CD4-positive, alpha-beta T cell treated with Interleukin-6 for 4 hours (primary cell): Measurements from ENCODE around the gene SAMD4B.
A peak's percentile ranks its signal among the peaks of the same experiment; 100 is the strongest.
"Not testable (repeated sequence)": the region's sequence is repeated elsewhere in the genome, so short reads cannot be mapped to it uniquely, and the experiment has no call there.

ENCODE experiments used
- DNase-seq: peaks from one replicate; pipeline ENCODE4 v3.0.0-alpha.2; 2020; ENCODE audit warnings: mixed read lengths

The SAMD4B gene, protein sequence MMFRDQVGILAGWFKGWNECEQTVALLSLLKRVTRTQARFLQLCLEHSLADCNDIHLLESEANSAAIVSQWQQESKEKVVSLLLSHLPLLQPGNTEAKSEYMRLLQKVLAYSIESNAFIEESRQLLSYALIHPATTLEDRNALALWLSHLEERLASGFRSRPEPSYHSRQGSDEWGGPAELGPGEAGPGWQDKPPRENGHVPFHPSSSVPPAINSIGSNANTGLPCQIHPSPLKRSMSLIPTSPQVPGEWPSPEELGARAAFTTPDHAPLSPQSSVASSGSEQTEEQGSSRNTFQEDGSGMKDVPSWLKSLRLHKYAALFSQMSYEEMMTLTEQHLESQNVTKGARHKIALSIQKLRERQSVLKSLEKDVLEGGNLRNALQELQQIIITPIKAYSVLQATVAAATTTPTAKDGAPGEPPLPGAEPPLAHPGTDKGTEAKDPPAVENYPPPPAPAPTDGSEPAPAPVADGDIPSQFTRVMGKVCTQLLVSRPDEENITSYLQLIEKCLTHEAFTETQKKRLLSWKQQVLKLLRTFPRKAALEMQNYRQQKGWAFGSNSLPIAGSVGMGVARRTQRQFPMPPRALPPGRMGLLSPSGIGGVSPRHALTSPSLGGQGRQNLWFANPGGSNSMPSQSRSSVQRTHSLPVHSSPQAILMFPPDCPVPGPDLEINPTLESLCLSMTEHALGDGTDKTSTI

DNA sequence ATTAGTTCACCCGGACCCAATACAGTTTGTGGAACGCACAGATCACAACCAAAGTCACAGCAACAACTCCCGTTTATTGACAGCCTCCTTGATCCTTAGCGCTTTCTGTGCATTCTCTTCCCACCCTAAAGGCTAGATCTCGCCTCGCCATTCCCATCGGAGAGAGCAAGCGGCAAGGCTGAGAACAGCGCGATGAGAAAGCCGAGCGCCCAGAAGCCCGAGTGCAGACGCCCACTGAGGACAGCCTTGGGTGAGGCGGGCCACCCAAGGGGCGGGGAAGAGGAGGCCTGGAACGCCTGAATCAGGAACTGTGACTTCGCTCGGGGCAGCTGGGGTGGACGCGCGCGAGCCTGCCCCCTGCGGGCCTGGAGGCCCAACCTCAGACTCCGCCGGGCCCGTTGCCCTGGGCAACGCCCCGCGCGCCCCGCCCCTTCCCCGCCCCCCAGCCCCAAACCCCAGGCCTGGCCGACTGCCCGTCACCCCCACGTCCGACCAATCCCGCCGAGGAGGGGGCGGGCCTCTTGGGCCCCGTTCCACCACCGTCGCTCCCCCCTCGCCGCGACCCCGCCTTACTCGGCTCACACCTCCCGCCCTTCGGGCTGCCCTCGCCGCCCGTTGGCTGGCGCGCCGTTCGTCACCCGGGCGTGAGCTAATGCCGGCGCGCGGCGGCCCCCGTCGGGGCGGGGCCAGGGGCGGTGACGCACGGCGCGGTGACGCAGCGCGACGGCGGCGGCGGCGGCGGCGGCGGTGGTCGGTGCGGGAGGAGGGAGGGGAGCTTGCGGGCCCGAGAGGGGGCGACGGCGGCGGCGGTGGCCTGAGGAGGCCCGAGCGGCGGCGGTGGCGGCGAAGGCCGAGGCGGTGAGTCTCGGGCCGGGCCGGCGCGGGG, at the start of gene SAMD4B:
Gene SAMD4B, plus strand, starts transcription at position 703 of the 886 bp plus-strand sequence. CDS start 14,473 bp downstream, outside the sequence.
- DNase-seq = peak; percentile 100

DNA sequence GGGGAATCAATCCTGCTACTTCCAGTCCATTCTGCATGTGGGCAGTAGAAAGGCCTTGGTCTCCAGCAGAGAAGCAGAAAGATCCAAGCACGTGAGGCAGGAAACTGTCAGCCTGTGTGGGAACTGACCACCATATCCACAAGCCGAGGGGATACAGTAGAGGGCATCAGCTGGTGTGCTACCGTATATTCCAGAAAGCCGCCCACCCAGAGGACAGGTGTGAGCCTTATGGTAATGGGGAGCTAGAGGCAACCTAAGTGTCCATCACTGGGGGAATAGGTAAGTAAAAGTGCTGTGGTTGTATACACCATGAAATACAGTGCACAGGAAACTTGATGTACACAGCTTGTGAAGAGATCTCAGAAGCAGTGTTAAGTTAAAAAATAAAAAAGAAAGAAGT, 48.8 kb upstream of the SAMD4B start:
- no peak for DNase-seq

DNA sequence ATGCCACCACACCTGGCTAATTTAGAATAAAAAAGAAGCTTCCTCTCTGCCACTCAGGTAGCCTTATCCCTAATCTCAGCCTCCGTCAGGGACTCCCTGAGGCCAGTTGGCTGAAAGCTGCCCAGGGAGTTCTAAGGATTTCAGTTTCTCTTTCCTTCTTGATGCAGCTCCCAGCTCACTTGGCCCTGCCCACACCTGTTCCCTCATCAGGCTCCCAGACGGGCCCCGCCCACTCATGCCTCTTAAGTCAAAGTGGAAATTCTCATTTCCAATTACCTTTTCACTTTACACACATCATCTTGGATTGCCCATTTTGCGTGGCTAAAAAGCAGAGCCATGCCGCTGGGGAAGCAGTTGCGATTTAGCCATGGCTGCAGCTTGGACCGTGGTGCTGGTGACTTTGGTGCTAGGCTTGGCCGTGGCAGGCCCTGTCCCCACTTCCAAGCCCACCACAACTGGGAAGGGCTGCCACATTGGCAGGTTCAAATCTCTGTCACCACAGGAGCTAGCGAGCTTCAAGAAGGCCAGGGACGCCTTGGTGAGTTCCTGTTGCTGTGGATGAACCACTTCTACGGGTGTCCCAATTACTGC, 46.1 kb upstream of the SAMD4B start, which contains the start of gene IFNL1:
Gene IFNL1, plus strand, starts transcription at position 353 of the 591 bp plus-strand sequence. Its CDS starts 15 bp downstream, at position 368.
- no peak for DNase-seq

DNA sequence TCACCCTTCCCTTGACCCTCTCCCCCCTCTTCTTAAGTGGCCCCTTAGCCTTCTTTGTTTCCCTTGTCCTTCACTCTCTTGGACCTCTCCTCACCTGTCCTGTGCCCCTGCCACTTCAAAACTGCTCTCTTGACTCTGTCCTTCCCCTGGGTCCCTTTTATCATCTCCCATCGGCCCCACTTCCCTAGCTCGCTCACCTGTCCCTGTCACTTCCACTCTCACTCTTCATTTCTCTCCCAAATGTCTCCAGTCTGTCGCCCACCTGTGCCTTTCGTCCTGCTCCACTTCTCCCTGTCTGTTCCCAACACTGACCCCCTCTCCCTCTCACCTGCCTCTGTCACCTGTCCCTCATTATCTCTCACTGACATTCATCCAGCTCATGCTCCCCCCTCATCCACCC, 45.3 kb upstream of the SAMD4B start:
- DNase-seq = no peak

DNA sequence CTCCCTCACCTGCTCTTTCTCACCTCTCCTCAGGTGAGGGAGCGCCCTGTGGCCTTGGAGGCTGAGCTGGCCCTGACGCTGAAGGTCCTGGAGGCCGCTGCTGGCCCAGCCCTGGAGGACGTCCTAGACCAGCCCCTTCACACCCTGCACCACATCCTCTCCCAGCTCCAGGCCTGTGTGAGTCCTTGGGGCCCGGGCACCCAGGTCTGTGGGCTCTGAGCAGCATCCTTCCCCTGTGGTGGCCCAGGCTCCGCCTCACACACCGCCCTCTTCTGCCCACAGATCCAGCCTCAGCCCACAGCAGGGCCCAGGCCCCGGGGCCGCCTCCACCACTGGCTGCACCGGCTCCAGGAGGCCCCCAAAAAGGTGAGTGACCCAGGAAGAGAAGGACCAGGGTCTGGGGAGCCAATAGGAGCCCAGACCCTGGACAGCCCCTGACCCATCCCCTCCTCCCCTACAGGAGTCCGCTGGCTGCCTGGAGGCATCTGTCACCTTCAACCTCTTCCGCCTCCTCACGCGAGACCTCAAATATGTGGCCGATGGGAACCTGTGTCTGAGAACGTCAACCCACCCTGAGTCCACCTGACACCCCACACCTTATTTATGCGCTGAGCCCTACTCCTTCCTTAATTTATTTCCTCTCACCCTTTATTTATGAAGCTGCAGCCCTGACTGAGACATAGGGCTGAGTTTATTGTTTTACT, 44.1 kb upstream of the SAMD4B start:
- peak; percentile 62 for DNase-seq

DNA sequence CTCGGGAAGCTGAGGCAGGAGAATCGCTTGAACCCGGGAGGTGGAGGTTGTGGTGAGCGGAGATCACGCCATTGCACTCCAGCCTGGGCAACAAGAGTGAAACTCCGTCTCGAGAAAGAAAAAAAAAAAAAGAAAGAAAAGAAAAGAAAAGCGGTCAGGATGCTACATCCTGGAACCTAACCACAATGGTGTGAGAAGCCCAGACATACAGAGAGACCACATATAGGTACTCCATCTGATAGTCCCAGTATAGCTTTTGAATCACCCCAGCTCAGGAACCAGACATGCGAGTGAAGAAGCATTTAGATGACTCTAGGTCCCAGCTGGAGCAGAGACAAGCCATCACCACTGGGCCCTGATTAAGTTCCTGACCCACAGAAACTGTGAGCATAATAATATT, 42.8 kb upstream of the SAMD4B start:
- DNase-seq = peak; percentile 10

DNA sequence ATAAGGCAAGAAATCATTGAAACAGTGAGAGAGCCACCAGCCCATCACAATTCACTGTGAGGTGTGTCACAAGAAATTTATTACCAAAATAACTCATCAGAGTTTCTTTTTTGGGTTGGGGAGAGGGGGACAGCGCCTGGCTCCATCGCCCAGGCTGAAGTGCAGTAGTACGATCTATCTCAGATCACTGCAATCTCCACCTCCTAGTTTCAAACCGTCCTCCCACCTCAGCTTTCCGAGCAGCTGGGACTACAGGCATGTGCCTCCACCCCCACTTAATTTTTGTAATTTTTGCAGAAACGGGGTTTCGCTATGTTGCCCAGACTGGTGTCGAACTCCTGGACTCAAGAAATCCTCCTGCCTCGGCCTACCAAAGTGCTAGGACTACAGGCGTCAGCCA, 42.4 kb upstream of the SAMD4B start:
- DNase-seq = no peak

DNA sequence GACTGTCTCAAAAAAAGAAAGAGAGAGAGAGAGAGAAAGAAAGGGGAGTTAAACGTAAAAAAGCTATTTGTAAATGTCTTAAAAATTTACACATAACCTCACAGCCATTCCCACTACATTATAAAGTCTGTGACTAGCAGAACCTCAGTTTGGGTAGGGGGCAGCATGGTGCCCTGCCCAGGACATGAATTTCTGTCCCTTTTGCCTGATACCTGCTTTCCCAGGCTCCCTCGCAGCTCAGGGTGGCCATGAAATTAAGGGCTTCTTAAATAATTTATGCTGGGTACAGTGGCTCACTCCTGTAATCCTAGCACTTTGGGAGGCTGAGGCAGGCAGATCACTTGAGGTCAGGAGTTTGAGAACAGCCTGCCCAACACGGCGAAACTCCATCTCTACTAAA, 41.2 kb upstream of the SAMD4B start:
- no peak for DNase-seq

DNA sequence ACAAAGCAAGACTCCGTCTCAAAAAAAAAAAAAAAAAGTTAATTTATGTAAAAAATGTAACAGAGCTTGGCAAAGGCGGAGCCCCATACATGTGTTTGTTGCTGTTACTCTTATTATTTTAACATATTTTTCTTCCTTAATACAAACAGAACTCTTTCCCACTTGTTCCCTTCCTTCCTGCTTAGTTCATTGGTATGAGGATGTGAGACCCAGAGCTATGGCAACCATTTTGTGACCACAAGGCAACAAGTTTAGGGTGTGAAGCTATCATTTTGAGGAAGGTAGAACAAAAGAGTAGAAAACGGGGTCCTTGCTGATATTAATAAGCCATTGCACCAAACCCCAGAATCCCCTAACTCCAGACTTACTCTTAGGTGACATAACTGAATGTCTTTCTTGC, 40.7 kb upstream of the SAMD4B start:
- no peak for DNase-seq

DNA sequence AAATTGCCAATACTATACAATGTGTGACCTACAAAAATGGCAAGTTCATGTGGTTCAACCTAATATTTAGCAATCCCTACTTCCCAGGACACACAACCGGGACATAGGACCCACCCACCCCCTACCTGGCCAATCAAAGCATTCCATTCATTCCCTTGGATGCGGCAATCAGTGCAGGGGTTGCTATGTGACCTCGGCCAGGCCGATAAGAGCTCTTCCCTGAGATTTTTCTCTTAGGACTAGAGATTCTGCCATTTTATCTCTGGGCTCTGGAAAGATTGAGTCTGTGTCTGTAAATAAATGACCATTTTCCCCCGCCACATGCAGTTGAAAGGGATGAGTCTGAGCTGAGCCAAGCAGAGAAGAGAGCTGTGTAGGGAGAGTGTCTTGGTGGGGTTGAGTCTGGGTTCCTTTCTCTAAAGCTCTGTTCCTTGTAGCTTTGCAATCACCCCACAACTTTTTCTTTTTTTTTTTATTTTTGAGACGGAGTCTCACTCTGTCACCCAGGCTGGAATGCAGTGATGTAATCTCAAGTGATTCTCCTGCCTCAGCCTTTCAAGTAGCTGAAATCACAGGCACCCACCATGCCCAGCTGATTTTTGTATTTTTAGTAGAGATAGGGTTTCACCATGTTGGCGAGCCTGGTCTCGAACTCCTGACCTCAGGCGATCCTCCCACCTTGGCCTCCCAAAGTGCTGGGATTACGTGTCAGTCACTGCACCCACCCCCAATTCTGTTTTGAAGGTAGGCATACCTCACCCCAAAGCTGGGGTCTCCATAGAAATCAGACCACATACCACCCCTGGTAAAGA, 38.6 kb upstream of the SAMD4B start:
- DNase-seq = no peak

DNA sequence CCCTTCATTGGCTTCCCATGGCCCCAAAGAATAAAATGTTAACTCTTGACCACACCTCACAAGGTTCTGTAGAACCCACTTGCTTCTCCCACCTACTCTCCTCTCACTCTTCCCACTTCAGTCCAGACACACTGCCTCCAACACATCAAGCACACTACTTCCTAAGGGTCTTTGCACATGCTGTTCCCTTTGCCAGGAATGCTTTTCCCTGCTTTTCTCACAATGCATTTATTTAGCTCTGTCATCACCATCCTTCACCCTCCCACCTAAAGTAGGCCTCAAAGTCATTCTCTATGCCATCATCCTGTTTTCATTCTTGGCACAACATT, 38.1 kb upstream of the SAMD4B start:
- no peak for DNase-seq

DNA sequence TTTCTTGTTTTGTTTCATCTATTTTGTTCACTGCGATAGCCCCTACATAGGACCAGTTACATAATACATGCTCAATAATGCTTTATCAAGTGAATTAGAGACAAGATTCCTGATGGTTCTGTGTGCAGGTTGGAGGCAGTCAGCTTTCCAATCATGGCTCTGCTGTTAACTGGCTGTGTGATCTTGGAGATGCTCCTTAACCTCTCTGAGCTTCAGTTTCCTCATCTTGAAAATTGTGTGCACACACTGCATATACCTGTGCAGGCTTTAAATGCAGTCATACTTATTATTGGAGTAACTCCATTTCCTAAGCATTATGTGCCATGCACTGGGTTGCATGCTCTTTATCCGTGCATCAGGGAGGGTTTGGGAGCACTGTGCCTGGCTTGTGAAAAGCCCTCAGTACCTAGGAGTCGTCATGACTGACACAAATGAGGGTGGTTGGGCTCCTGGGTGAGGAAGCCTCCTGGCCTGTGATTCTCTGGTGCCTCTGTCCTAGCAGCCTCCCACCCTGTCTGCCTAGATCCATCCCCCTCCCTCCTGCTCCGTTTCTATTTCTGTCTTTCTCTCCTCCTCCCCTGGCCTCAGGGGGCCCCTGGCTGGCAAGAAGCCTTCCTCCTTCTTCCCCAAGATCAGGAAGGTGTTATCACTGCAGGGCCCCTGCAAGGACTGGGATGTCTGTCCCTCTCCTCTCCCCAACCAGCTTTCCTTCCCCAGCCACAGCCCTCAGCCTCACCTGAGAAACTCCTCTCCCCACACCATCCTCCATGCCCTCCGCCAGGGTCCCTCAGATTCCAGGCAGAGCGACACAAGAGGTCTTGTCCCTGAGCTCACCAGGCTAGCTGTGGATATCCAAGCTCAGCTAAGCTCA, 37.3 kb upstream of the SAMD4B start:
- no peak for DNase-seq

DNA sequence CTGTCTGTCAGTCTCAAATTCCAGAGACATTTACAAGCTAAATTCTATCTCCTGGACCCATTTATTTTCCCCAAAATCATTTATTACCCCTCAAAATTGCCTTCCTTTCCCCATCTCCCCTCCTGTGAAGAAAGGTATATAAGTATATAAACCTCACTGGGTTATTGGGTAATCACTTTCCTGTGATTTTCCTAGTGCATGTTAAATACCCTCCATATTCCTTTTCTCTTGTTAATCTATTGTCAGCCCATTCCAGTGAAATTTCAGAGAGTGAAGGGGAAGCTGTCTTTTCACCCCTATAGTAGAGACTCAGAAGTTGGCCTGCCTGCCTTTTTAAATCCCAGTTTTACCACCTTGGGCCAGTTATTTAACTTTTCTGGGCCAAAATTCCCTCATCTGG, 36.1 kb upstream of the SAMD4B start:
- no peak for DNase-seq

DNA sequence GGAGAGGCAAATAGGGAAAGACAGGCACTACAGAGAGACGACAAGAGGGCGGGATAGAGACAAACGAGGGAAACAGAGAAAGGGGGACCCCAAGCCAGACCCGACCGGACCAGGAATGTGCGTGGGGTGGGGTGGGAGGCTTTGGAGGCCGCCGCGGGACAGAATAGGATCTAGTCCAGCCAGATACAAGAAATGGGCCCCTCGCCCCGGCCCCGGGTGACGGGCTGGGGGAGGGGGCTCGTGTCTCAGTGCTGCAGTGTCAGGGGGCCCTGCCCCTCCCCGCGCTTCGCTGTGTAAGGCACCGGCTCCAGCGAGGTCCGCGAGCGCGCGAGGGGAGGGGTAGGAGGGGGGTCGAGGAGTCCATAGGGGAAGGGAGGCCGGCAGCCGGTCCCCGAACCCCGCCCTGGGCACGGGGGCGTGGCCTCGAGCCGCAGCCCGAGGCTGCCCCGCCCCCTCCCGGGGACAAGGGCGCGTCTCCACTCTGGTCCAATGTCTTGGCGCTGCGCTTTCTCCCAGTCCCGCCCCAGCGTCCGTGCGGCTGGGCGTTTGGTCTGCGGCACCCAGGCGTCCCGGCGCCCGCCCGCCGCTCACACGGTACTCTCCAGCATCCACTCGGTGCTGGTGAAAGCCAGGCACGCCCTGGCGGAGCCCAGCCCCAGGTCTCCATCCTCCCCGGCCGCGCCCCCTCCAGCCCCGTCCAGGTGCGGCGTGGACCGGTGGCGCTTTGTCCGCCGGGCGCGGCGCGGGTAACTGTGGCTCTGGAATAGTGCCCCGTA, 35.0 kb upstream of the SAMD4B start:
- DNase-seq = no peak

DNA sequence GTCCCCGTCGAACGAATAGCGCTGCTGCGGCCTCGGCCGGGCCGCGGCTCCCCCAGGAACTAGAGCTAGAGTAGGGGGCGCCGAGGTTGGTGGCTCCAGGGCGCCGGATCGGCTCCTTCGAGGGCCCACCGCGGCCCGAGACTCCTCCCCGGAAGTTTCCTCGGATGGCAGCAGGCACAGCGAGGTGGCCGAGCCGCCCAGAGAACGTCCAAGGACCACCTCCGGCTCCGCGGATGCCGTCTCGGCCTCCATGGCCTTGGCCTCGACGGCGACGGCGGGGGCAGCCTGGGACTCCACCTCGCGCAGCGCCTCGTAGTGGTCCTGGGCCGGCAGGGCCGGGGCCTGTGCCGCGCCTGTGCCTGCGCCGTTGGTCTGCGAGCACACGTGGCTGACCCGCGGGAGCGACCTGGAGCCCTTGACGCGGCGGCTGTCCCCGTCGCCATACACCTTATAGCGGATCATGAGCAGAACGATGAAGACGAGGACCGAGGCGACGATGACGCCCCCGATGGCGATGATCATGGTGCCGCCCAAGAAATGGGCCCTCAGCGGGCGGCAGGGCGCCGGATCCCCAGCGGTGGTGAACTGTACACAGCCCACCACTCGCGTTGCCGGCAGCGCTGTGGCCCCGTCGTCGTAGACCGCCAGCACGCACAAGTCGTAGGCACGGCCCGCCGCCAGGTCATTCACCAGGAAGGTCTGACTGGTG, 34.2 kb upstream of the SAMD4B start:
- no peak for DNase-seq

DNA sequence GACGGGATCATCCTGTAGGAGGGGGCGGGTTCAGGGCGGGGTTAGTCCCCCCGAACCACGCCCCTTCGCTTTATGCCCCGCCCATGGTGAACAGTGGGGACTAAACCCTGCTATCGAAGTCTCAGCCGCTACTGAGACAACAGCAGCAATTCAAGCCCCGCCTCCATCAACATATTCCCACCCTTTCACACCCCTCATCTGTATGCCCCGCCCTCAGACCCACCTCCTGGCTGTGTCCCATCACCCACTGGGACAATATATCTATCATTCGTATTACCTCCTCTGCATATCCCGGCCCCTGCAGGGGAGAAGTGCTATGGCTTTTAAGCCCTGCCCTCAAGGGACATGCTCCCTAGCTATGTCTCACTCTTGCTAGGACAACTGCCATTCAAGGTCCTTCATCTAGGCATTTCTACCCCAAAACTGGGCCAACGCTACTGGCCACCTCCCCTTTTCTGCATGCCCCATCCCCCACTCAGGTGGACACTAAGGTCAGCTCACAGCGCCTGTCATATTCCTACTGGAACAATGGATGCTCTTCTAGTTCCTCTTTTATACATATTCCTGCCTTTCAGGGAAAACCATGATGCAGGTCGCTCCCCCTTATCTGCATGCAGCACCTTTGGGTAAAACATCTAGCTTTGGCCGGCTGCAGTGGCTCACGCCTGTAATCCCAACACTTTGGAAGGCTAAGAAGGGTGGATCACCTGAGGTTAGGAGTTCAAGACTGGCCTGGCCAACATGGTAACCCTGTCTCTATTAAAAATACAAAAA, 33.5 kb upstream of the SAMD4B start:
- DNase-seq = no peak

DNA sequence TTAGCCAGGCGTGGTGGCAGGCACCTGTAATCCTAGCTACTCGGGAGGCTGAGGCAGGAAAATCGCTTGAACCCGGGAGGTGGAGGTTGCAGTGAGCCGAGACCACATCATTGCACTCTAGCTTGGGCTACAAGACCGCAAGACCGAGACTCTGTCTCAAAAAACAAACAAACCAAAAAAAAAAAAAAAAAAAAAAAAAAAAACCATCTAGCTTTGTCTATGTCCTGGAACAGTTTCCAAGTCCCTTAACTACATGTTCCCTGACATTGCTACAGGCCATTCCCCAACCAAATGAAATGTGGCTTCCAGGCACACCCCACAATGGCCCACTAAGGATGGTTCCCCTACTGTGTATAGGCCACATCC, 32.9 kb upstream of the SAMD4B start:
- DNase-seq = not testable (repeated sequence)
